NB4 (cell line): ENCODE results near the gene MIB1.

Experiments used
- MYC ChIP-seq: IDR thresholded peaks from 2 replicates; pipeline ENCODE4 v1.6.1; 2011; ENCODE audit warnings: low read depth, low read length
- POLR2A ChIP-seq: IDR thresholded peaks from 2 replicates; pipeline ENCODE4 v1.6.1; 2011; ENCODE audit warnings: mild to moderate bottlenecking; ENCODE audit not compliant: insufficient read length; ENCODE audit errors: extremely low read depth
- TF ChIP-seq, protein P1 (sequence below): IDR thresholded peaks from one replicate; pipeline ENCODE4 v1.5.1; 2012; ENCODE audit warnings: low read depth, low read length

DNA sequence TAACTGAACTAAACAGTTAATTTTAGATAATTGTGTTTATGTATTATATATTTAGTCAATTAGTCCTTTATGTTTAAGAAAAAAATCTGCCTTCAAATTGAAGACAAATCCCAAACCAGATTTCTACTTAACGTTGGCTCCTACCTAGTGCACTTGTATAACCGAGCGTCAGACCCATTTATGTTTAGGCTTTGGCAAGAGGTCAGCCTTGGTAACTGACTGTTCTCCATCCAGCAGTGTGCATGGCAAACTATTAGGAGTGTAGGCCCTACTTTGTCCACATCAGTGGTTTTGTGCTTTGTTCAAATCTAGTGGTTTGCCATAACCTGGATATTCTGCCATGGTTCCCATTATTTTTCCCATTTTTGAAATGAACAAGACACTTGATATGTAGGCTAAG is 114.8 kb downstream of the MIB1 start:
- TF ChIP-seq, protein P1, sequence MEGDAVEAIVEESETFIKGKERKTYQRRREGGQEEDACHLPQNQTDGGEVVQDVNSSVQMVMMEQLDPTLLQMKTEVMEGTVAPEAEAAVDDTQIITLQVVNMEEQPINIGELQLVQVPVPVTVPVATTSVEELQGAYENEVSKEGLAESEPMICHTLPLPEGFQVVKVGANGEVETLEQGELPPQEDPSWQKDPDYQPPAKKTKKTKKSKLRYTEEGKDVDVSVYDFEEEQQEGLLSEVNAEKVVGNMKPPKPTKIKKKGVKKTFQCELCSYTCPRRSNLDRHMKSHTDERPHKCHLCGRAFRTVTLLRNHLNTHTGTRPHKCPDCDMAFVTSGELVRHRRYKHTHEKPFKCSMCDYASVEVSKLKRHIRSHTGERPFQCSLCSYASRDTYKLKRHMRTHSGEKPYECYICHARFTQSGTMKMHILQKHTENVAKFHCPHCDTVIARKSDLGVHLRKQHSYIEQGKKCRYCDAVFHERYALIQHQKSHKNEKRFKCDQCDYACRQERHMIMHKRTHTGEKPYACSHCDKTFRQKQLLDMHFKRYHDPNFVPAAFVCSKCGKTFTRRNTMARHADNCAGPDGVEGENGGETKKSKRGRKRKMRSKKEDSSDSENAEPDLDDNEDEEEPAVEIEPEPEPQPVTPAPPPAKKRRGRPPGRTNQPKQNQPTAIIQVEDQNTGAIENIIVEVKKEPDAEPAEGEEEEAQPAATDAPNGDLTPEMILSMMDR = no peak
- TF ChIP-seq POLR2A (no peak), MYC (no peak)
